ENCODE results near the gene KLF11. TPM values are rescaled to one million over a fixed set of nuclear protein-coding genes. Genes with fewer than 3 reads are reported as not detected.
"Not testable (repeated sequence)": the region's sequence is repeated elsewhere in the genome, so short reads cannot be mapped to it uniquely, and the experiment has no call there.

KLF11 gene
- polyA plus RNA-seq, 3 donors = 21.0 to 69.8 (median 25.3) TPM

DNA sequence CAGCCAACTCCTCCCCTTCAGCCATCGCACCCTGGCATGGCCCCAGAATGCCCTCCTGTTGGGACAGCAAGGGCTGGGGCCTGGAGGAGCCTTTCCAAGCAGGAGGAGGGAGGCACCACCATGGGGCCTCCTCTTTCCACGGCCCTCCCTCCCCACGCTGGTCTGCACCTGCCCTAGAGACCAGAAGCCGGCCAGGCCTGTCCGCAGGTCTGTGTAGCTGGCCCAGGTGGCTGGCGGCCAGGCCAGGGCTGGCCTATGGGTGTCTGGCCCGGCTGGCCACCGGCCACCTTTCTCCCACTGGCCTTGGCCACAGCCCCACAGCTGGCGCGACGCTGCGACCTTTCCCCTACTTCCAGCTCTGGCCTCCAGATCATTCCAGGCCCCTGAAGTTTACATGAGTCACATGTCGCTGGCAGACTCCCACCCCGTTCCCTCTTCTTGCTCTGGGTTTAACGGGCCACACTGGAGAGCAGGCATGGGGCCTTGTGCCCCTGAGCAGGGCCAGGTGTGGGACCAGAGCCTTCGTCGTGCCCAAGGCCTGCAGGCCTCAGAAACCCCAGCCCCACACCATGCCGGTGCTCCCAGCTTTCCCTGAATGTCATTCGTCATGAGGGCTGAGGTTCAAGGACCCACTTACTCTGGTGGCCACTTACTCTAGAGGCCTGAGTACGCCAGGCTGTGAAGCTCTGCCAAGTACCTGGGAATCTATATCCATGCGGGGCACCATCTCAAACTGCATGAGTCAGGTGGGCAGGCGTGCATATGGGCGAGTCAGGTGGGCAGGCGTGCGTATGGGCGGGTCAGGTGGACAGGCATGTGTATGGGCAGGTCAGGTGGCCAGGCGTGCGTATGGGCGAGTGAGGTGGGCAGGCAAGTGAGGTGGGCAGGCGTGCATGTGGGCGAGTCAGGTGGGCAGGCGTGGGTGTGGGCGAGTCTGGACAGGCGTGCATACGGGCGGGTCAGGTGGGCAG is 33.3 kb upstream of the KLF11 start:
- Histone ChIP-seq H3K79me2 (ENCODE audit: insufficient read depth, low read length) (no peaks in the 10 kb centered on the region), H3K27me3 (ENCODE audit: control insufficient read depth in 2 of 2, insufficient read depth in 2 of 2, low read length in 2 of 2) (peaks cover 0 to 18% of the 10 kb centered on the region in 2 donors), H3K4me1 (ENCODE audit: control insufficient read depth in 1 of 2, insufficient read depth in 2 of 2, low read length in 2 of 2) (peaks cover 4 to 9% of the 10 kb centered on the region in 2 donors), H3K4me2 (replicated peaks; ENCODE audit: extremely low read depth, low read length, poor library complexity, severe bottlenecking) (no peak overlapping the region), H4K20me1 (ENCODE audit: insufficient read depth, low read length) (no peaks in the 10 kb centered on the region), H3K4me3 (replicated peaks in 1 of 3; ENCODE audit: low read depth in 2 of 3, low read length in 3 of 3) (no peak overlapping the region), H2AFZ (ENCODE audit: insufficient read depth, low read depth, low read length, poor library complexity, severe bottlenecking) (no peak overlapping the region), H3K36me3 (replicated peaks in 1 of 2; ENCODE audit: control insufficient read depth in 1 of 2, insufficient read depth in 2 of 2, low read length in 2 of 2) (no peaks in the 10 kb centered on the region), H3K27ac (ENCODE audit: low read depth in 1 of 2, low read length in 2 of 2) (no peak overlapping the region), H3K9me3 (replicated peaks in 1 of 2; ENCODE audit: control insufficient read depth in 1 of 2, insufficient read depth in 1 of 2, low read length in 2 of 2) (peaks cover 6 to 17% of the 10 kb centered on the region in 2 donors), H3K9ac (ENCODE audit: insufficient read depth, low read length, poor library complexity, severe bottlenecking) (no peak overlapping the region)
- Mint-ChIP-seq H3K36me3 (peaks cover 0 to 7% of the 10 kb centered on the region in 2 donors), H3K27ac (peak overlapping the region in 1 of 7 donors; percentile 20), H3K9me3 (peaks cover 0 to 16% (median 9%) of the 10 kb centered on the region in 7 donors), H3K4me3 (no peak overlapping the region), H3K27me3 (ENCODE audit: low read depth in 3 of 3) (peaks cover 22 to 41% (median 26%) of the 10 kb centered on the region in 3 donors), H3K4me1 (peaks cover 6% of the 10 kb centered on the region)
- no peak for DNase-seq
- TF ChIP-seq, protein P1, sequence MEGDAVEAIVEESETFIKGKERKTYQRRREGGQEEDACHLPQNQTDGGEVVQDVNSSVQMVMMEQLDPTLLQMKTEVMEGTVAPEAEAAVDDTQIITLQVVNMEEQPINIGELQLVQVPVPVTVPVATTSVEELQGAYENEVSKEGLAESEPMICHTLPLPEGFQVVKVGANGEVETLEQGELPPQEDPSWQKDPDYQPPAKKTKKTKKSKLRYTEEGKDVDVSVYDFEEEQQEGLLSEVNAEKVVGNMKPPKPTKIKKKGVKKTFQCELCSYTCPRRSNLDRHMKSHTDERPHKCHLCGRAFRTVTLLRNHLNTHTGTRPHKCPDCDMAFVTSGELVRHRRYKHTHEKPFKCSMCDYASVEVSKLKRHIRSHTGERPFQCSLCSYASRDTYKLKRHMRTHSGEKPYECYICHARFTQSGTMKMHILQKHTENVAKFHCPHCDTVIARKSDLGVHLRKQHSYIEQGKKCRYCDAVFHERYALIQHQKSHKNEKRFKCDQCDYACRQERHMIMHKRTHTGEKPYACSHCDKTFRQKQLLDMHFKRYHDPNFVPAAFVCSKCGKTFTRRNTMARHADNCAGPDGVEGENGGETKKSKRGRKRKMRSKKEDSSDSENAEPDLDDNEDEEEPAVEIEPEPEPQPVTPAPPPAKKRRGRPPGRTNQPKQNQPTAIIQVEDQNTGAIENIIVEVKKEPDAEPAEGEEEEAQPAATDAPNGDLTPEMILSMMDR (IDR thresholded peaks at IDR 0.05) = no peak
- intact Hi-C loops (cut with micrococcal nuclease) = no loop called here
- WGBS (ENCODE audit: insufficient coverage) = 95% methylated on average over 35 of the region's 36 CpGs

DNA sequence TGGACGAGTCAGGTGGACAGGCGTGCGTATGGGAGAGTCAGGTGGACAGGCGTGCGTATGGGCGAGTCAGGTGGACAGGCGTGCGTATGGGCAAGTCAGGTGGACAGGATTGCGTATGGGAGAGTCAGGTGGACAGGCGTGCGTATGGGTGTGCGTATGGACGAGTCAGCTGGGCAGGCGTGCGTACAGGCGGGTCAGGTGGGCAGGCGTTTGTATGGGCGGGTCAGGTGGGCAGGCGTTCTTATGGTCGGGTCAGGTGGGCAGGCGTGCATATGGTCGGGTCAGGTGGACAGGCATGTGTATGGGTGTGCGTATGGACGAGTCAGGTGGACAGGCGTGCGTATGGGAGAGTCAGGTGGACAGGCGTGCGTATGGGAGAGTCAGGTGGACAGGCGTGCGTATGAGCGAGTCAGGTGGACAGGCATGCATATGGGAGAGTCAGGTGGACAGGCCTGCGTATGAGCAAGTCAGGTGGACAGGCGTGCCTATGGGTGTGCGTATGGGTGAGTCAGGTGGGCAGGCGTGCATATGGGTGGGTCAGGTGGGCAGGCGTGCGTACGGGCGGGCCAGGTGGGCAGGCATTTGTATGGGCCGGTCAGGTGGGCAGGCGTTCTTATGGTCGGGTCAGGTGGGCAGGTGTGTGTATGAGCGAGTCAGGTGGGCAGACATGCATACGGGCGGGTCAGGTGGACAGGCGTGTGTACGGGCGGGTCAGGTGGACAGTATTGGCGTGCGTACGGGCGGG is 32.3 kb upstream of the KLF11 start:
- H3K27me3 ChIP-seq (ENCODE audit: control insufficient read depth in 2 of 2, insufficient read depth in 2 of 2, low read length in 2 of 2) = peaks cover 0 to 12% of the 10 kb centered on the region in 2 donors
- H3K27ac Mint-ChIP-seq; H3K4me1 Mint-ChIP-seq; H3K79me2 ChIP-seq (ENCODE audit: insufficient read depth, low read length); H3K36me3 Mint-ChIP-seq; H3K9ac ChIP-seq (ENCODE audit: insufficient read depth, low read length, poor library complexity, severe bottlenecking); H2AFZ ChIP-seq (ENCODE audit: insufficient read depth, low read depth, low read length, poor library complexity, severe bottlenecking); H3K4me3 Mint-ChIP-seq; H4K20me1 ChIP-seq (ENCODE audit: insufficient read depth, low read length); DNase-seq; H3K9me3 Mint-ChIP-seq; H3K4me3 ChIP-seq (replicated peaks in 1 of 3; ENCODE audit: low read depth in 2 of 3, low read length in 3 of 3); H3K4me2 ChIP-seq (replicated peaks; ENCODE audit: extremely low read depth, low read length, poor library complexity, severe bottlenecking); H3K4me1 ChIP-seq (ENCODE audit: control insufficient read depth in 1 of 2, insufficient read depth in 2 of 2, low read length in 2 of 2); H3K36me3 ChIP-seq (replicated peaks in 1 of 2; ENCODE audit: control insufficient read depth in 1 of 2, insufficient read depth in 2 of 2, low read length in 2 of 2); H3K27ac ChIP-seq (ENCODE audit: low read depth in 1 of 2, low read length in 2 of 2); intact Hi-C loops (cut with micrococcal nuclease): not testable (repeated sequence)
- 98% methylated on average over 52 of the region's 52 CpGs for WGBS (ENCODE audit: insufficient coverage)
- H3K27me3 Mint-ChIP-seq (ENCODE audit: low read depth in 3 of 3) = peaks cover 18 to 32% (median 19%) of the 10 kb centered on the region in 3 donors
- H3K9me3 ChIP-seq (replicated peaks in 1 of 2; ENCODE audit: control insufficient read depth in 1 of 2, insufficient read depth in 1 of 2, low read length in 2 of 2) = peaks cover 2 to 13% of the 10 kb centered on the region in 2 donors

DNA sequence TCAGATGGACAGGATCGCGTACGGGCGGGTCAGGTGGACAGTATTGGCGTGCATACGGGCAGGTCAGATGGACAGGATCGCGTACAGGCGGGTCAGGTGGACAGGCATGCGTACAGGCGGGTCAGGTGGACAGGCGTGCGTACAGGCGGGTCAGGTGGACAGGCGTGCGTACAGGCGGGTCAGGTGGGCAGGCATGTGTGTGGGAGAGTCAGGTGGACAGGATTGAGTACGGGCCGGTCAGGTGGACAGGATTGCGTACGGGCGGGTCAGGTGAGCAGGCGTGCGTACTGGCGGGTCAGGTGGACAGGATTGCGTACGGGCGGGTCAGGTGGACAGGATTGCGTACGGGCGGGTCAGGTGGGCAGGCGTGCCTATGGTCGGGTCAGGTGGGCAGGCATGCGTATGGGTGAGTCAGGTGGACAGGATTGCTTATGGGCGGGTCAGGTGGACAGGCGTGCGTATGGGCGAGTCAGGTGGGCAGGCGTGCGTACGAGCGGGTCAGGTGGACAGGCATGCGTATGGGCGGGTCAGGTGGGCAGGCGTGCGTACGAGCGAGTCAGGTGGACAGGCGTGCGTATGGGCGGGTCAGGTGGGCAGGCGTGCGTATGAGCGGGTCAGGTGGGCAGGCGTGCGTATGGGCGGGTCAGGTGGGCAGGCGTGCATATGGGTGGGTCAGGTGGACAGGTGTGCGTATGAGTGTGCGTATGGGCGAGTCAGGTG is 31.6 kb upstream of the KLF11 start:
- H3K36me3 ChIP-seq (replicated peaks in 1 of 2; ENCODE audit: control insufficient read depth in 1 of 2, insufficient read depth in 2 of 2, low read length in 2 of 2); H3K9me3 Mint-ChIP-seq; DNase-seq; H4K20me1 ChIP-seq (ENCODE audit: insufficient read depth, low read length); H2AFZ ChIP-seq (ENCODE audit: insufficient read depth, low read depth, low read length, poor library complexity, severe bottlenecking); H3K36me3 Mint-ChIP-seq; H3K4me1 ChIP-seq (ENCODE audit: control insufficient read depth in 1 of 2, insufficient read depth in 2 of 2, low read length in 2 of 2); H3K27me3 ChIP-seq (ENCODE audit: control insufficient read depth in 2 of 2, insufficient read depth in 2 of 2, low read length in 2 of 2); H3K27ac Mint-ChIP-seq; H3K9ac ChIP-seq (ENCODE audit: insufficient read depth, low read length, poor library complexity, severe bottlenecking); H3K4me1 Mint-ChIP-seq; H3K4me3 Mint-ChIP-seq; H3K27ac ChIP-seq (ENCODE audit: low read depth in 1 of 2, low read length in 2 of 2); intact Hi-C loops (cut with micrococcal nuclease); H3K4me3 ChIP-seq (replicated peaks in 1 of 3; ENCODE audit: low read depth in 2 of 3, low read length in 3 of 3); H3K79me2 ChIP-seq (ENCODE audit: insufficient read depth, low read length); H3K4me2 ChIP-seq (replicated peaks; ENCODE audit: extremely low read depth, low read length, poor library complexity, severe bottlenecking): not testable (repeated sequence)
- WGBS (ENCODE audit: insufficient coverage) = 92% methylated on average over 35 of the region's 61 CpGs
- H3K27me3 Mint-ChIP-seq (ENCODE audit: low read depth in 3 of 3) = peaks cover 12 to 26% (median 15%) of the 10 kb centered on the region in 3 donors
- H3K9me3 ChIP-seq (replicated peaks in 1 of 2; ENCODE audit: control insufficient read depth in 1 of 2, insufficient read depth in 1 of 2, low read length in 2 of 2) = peaks cover 0 to 11% of the 10 kb centered on the region in 2 donors
